ENCODE results near the gene ACHE. TPM values are rescaled to one million over a fixed set of nuclear protein-coding genes. Genes with fewer than 3 reads are reported as not detected.

ACHE gene
- total and polyA plus RNA-seq, 8 donors, result 1.6 to 4.5 (median 2.7) TPM

GRCh38 chr7:100895956-100896731, 456 bp upstream of the ACHE start:
- Histone ChIP-seq H3K27ac (no peak overlapping the region), H3K36me3 (no peaks in the 10 kb centered on the region), H3K9me3 (no peaks in the 10 kb centered on the region), H3K27me3 (peaks cover 19 to 98% of the 10 kb centered on the region in 2 donors), H3K4me1 (peaks cover 9 to 37% of the 10 kb centered on the region in 2 donors), H3K4me3 (peak overlapping the region in 1 of 2 donors; percentile 40)
- peak in 2 of 4 donors; percentile 32 to 78 for DNase-seq
- ATAC-seq, result peak; percentile 8
- intact Hi-C loops (cut with DNase I), result loop anchor here (5.0 to 10.0 kb wide), 2 partner anchors 161 to 169 kb away; no protein-coding TSS in a partner anchor
- TF ChIP-seq, protein P1, sequence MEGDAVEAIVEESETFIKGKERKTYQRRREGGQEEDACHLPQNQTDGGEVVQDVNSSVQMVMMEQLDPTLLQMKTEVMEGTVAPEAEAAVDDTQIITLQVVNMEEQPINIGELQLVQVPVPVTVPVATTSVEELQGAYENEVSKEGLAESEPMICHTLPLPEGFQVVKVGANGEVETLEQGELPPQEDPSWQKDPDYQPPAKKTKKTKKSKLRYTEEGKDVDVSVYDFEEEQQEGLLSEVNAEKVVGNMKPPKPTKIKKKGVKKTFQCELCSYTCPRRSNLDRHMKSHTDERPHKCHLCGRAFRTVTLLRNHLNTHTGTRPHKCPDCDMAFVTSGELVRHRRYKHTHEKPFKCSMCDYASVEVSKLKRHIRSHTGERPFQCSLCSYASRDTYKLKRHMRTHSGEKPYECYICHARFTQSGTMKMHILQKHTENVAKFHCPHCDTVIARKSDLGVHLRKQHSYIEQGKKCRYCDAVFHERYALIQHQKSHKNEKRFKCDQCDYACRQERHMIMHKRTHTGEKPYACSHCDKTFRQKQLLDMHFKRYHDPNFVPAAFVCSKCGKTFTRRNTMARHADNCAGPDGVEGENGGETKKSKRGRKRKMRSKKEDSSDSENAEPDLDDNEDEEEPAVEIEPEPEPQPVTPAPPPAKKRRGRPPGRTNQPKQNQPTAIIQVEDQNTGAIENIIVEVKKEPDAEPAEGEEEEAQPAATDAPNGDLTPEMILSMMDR (IDR thresholded peaks at IDR 0.05), result no peak

DNA sequence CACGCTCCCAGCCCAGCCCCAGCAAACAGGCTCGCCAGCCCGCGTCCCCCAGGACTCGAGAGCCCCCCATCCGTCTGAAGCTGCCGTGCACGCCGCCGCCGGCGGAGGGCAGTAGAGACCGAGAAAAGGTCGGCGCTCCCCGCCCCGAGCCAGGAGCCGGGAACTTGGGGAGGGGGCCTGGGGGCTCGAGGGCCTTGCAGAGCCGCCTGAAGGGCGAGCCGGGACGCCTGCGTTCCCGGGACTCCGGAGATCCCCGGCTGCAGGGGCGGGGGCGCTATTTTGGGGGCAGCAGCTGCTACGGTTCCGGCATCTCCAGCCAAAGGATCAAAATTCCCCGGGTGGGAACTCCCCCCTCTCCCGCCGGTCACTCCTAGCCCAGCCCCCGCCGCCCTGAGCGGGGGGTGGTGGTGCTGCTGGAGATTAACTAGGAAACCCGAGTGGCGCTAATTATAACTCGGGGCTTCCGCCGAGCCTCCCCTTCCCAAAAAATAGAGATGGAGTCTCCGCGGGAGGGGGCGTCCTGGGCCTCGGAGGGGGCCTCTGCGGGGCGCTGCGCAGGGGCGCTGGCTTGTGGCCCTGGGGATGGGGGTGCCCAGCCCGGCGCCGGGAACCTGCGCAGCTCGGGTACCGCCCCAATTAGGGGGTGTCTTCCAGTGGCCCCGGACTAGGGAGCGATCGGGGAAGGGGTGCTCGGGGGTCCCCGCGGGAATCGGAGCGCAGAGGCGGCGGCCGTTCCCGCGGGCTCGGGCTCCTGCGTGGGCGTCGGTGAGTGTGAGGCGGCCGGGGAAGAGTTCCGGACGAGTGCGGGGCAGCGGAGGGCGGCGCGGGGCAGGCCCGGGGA, 608 bp downstream of the ACHE start:
- ATAC-seq (peak; percentile 30), DNase-seq (peak in 3 of 4 donors; percentile 42 to 91 (median 67))
- H3K9me3 ChIP-seq, result no peaks in the 10 kb centered on the region
- H3K27me3 ChIP-seq, result peaks cover 19 to 99% of the 10 kb centered on the region in 2 donors
- peak overlapping the region; percentile 33 to 40 for H3K4me3 ChIP-seq
- H3K4me1 ChIP-seq, result peaks cover 13 to 47% of the 10 kb centered on the region in 2 donors
- no peak overlapping the region for H3K27ac ChIP-seq
- TF ChIP-seq, protein P1 (IDR thresholded peaks at IDR 0.05), result peak; percentile 75 to 82
- intact Hi-C loops (cut with DNase I), result loop anchor here (5.0 to 10.0 kb wide), 2 partner anchors 162 to 170 kb away; no protein-coding TSS in a partner anchor
- no peaks in the 10 kb centered on the region for H3K36me3 ChIP-seq

DNA sequence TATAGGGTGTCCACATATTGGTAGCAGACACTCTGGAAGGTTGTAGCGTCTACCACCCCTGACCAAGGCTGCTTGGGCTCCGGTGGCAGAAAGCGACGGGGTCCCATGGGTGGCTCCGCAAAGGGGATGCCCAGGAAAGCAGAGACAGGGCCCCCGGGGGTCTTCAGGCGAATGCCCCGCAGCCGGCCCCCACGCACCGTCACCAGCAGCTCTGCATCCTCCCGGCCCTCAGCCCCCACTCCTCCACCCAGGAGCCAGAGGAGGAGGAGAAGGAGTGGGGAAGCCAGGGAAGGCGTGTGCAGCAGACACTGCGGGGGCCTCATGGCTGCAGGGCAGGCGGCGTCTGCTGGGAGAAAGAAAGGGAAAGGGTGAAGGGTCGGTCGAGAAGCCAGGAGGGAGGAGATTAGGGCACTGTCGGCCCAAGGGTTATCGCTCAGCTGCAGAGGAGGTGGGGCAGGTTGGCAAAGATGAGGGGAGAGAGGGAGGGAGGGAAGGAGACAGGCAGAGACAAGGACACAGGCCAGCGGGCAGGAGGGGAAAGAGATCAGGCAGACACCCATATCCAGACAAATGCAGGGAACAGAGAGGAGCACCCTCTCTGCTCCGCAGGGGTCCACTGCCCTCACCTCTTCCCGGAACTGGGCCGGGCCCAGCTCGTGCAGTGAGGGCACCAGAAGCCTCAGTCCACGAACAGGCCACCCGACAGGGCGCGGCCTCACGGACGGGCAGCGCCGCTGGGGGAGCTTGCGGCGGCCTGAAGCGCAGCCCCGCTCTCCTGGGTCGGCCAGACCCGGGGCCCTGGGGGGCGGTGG, 1.6 kb downstream of the ACHE start:
- Histone ChIP-seq H3K4me3 (peak overlapping the region in 1 of 2 donors; percentile 40), H3K36me3 (no peaks in the 10 kb centered on the region), H3K4me1 (peaks cover 15 to 48% of the 10 kb centered on the region in 2 donors), H3K27ac (no peak overlapping the region), H3K27me3 (peaks cover 19 to 92% of the 10 kb centered on the region in 2 donors), H3K9me3 (no peaks in the 10 kb centered on the region)
- DNase-seq (peak in 1 of 4 donors; percentile 76), ATAC-seq (no peak)
- TF ChIP-seq, protein P1 (IDR thresholded peaks at IDR 0.05), result no peak
- intact Hi-C loops (cut with DNase I), result loop anchor here in 1 of 2 donors (10.0 kb wide), 1 partner anchor 171 kb away; no protein-coding TSS in a partner anchor

DNA sequence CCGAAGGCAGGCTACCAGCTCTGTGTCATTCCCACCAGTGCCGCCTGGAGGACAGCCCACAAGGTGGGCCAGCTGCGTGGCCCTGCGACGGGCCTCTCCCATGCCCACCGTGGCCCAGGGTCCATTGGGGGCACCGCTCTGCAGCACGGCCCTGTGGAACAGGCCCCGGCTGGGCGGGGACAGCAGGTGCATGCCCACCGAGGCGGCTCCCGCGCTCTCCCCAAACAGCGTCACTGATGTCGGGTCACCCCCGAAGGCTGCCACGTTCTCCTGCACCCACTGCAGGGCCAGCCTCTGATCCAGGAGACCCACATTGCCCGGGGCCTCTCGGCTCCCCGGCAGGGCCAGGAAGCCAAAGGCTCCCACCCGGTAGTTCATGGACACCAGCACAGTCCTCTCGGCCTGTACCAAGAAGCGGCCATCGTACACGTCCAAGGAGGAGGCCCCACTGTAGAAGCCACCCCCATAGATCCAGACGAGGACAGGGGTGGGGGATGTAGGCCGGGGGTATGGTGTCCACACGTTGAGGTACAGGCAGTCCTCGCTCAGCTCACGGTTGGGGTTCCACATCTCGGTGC, 2.3 kb downstream of the ACHE start:
- TF ChIP-seq, protein P1 (IDR thresholded peaks at IDR 0.05), result no peak
- Histone ChIP-seq H3K27me3 (peaks cover 19 to 85% of the 10 kb centered on the region in 2 donors), H3K4me1 (peaks cover 22 to 56% of the 10 kb centered on the region in 2 donors), H3K36me3 (peaks cover 0 to 3% of the 10 kb centered on the region in 2 donors), H3K4me3 (no peak overlapping the region), H3K27ac (no peak overlapping the region), H3K9me3 (no peaks in the 10 kb centered on the region)
- intact Hi-C loops (cut with DNase I), result loop anchor here in 1 of 2 donors (10.0 kb wide), 1 partner anchor 171 kb away; no protein-coding TSS in a partner anchor
- DNase-seq (peak in 1 of 4 donors; percentile 72), ATAC-seq (no peak)
